H9 (cell line): ENCODE data around the gene CDH23. TPM values are rescaled to one million over a fixed set of nuclear protein-coding genes. Genes with fewer than 3 reads are reported as not detected.

Experiments
- DNase-seq: peaks from one replicate; pipeline ENCODE4 v3.0.0-alpha.2; 2017
- H2AFZ ChIP-seq: one replicate; pipeline ENCODE4 v1.6.1; 2013; ENCODE audit warnings: mild to moderate bottlenecking, low read length, control low read depth, moderate library complexity
- H2AK5ac ChIP-seq: 2 replicates; pipeline ENCODE4 v1.6.1; 2013; ENCODE audit warnings: low read length, control low read depth, mixed read lengths; ENCODE audit not compliant: insufficient read length
- H2BK120ac ChIP-seq: one replicate; pipeline ENCODE4 v1.6.1; 2013; ENCODE audit warnings: low read depth, mild to moderate bottlenecking, low read length, control low read depth, inconsistent platforms; ENCODE audit not compliant: poor library complexity, severe bottlenecking
- H2BK12ac ChIP-seq: 2 replicates; pipeline ENCODE4 v1.6.1; 2013; ENCODE audit warnings: low read length, control low read depth, mixed read lengths, low read depth; ENCODE audit not compliant: insufficient read length
- H2BK15ac ChIP-seq: 2 replicates; pipeline ENCODE4 v1.6.1; 2013; ENCODE audit warnings: low read depth, low read length, control low read depth
- H2BK20ac ChIP-seq: one replicate; pipeline ENCODE4 v1.6.1; 2013; ENCODE audit warnings: low read depth, mild to moderate bottlenecking, low read length, control low read depth, inconsistent platforms; ENCODE audit not compliant: poor library complexity, severe bottlenecking
- H2BK5ac ChIP-seq: 2 replicates; pipeline ENCODE4 v1.6.1; 2013; ENCODE audit warnings: low read length, control low read depth, mixed read lengths; ENCODE audit not compliant: insufficient read length
- H3K14ac ChIP-seq: 2 replicates; pipeline ENCODE4 v1.6.1; 2013; ENCODE audit warnings: low read length, control low read depth; ENCODE audit not compliant: insufficient read depth
- H3K18ac ChIP-seq: 2 replicates; pipeline ENCODE4 v1.6.1; 2013; ENCODE audit warnings: low read depth, mild to moderate bottlenecking, mixed read lengths, low read length, control low read depth; ENCODE audit not compliant: insufficient read length
- H3K23ac ChIP-seq: 2 replicates; pipeline ENCODE4 v1.6.1; 2013; ENCODE audit warnings: low read length, control low read depth, mixed read lengths, low read depth; ENCODE audit not compliant: insufficient read length
- H3K23me2 ChIP-seq: 2 replicates; pipeline ENCODE4 v1.6.1; 2013; ENCODE audit warnings: low read depth, mild to moderate bottlenecking, mixed read lengths, low read length, control low read depth; ENCODE audit not compliant: insufficient read length, poor library complexity, severe bottlenecking
- H3K27ac ChIP-seq: 2 replicates; pipeline ENCODE4 v1.5.1; 2013; ENCODE audit warnings: low read length, control low read depth, mixed read lengths, low read depth; ENCODE audit not compliant: insufficient read length
- H3K27me3 ChIP-seq: 2 replicates; pipeline ENCODE4 v1.6.1; 2013; ENCODE audit warnings: low read length, control low read depth, inconsistent platforms; ENCODE audit not compliant: insufficient read depth
- H3K4ac ChIP-seq: 2 replicates; pipeline ENCODE4 v1.6.1; 2013; ENCODE audit warnings: low read depth, mild to moderate bottlenecking, control low read depth, inconsistent platforms, low read length, moderate library complexity
- H3K4me1 ChIP-seq: 2 replicates; pipeline ENCODE4 v1.6.1; 2013; ENCODE audit warnings: low read length, control low read depth, inconsistent platforms; ENCODE audit not compliant: insufficient read depth
- H3K4me2 ChIP-seq: 2 replicates; pipeline ENCODE4 v1.6.1; 2013; ENCODE audit warnings: low read length, control low read depth, mixed read lengths; ENCODE audit not compliant: insufficient read length, insufficient read depth
- H3K56ac ChIP-seq: 2 replicates; pipeline ENCODE4 v1.6.1; 2013; ENCODE audit warnings: low read depth, mild to moderate bottlenecking, mixed read lengths, low read length, control low read depth; ENCODE audit not compliant: insufficient read length
- H3K79me1 ChIP-seq: 2 replicates; pipeline ENCODE4 v1.6.1; 2013; ENCODE audit warnings: low read depth, mild to moderate bottlenecking, moderate library complexity, low read length, control low read depth, inconsistent platforms; ENCODE audit not compliant: insufficient read depth, poor library complexity, severe bottlenecking
- H3K79me2 ChIP-seq: 2 replicates; pipeline ENCODE4 v1.6.1; 2013; ENCODE audit warnings: low read length, control low read depth, inconsistent platforms; ENCODE audit not compliant: insufficient read depth
- H3K9ac ChIP-seq: 2 replicates; pipeline ENCODE4 v1.6.1; 2013; ENCODE audit warnings: low read length, control low read depth, mixed read lengths; ENCODE audit not compliant: insufficient read length; ENCODE audit errors: extremely low read depth
- H3K9me3 ChIP-seq: one replicate; pipeline ENCODE4 v1.6.1; 2013; ENCODE audit warnings: low read depth, low read length, inconsistent platforms; ENCODE audit not compliant: control insufficient read depth
- H3T11ph ChIP-seq: one replicate; pipeline ENCODE4 v1.6.1; 2013; ENCODE audit warnings: mild to moderate bottlenecking, low read length, control low read depth, inconsistent platforms
- H4K20me1 ChIP-seq: one replicate; pipeline ENCODE4 v1.6.1; 2013; ENCODE audit not compliant: control insufficient read depth, insufficient read length, insufficient read depth
- H4K5ac ChIP-seq: 2 replicates; pipeline ENCODE4 v1.6.1; 2013; ENCODE audit warnings: low read depth, mild to moderate bottlenecking, mixed read lengths, low read length, control low read depth; ENCODE audit not compliant: insufficient read length
- H4K8ac ChIP-seq: replicated peaks from 2 replicates; pipeline ENCODE4 v1.6.1; 2013; ENCODE audit warnings: low read length, control low read depth, mixed read lengths, low read depth; ENCODE audit not compliant: insufficient read length
- H4K91ac ChIP-seq: 2 replicates; pipeline ENCODE4 v1.6.1; 2013; ENCODE audit warnings: low read depth, mild to moderate bottlenecking, moderate library complexity, mixed read lengths, low read length, control low read depth; ENCODE audit not compliant: insufficient read length
- H3K27ac Mint-ChIP-seq, 3 experiments: 2 replicates in 2 of 3; 3 replicates in 1 of 3; pipeline ENCODE4 v1.8.0; 2020 to 2021; ENCODE audit warnings: mixed read lengths in 3 of 3, mild to moderate bottlenecking in 1 of 3, moderate library complexity in 1 of 3
- H3K27me3 Mint-ChIP-seq: 2 replicates; pipeline ENCODE4 v1.8.0; 2021; ENCODE audit warnings: low read depth, mild to moderate bottlenecking, moderate library complexity, mixed read lengths
- H3K36me3 Mint-ChIP-seq, 3 experiments: 2 replicates in 2 of 3; 3 replicates in 1 of 3; pipeline ENCODE4 v1.8.0; 2020 to 2021; ENCODE audit warnings: low read depth in 3 of 3, mixed read lengths in 3 of 3; ENCODE audit not compliant: insufficient read depth in 1 of 3
- H3K4me1 Mint-ChIP-seq, 2 experiments: 2 replicates each; pipeline ENCODE4 v1.8.0; 2020; ENCODE audit warnings: mixed read lengths in 2 of 2
- H3K4me3 Mint-ChIP-seq, 2 experiments: 2 replicates in 1 of 2; 3 replicates in 1 of 2; pipeline ENCODE4 v1.8.0; 2020 to 2021; ENCODE audit warnings: mild to moderate bottlenecking in 2 of 2, mixed read lengths in 2 of 2, moderate library complexity in 1 of 2
- H3K9me3 Mint-ChIP-seq, 2 experiments: 2 replicates in 1 of 2; 3 replicates in 1 of 2; pipeline ENCODE4 v1.8.0; 2020; ENCODE audit warnings: mild to moderate bottlenecking in 2 of 2, mixed read lengths in 2 of 2, moderate library complexity in 1 of 2
- CTCF ChIP-seq: fragments of 200-600 bp; sonication (generic); conservative IDR thresholded peaks from 3 replicates; pipeline ENCODE4 v1.8.0; 2021; ENCODE audit warnings: antibody characterized with exemption, mild to moderate bottlenecking
- WGBS: extraction: QIAGEN DNeasy Blood & Tissue Kit; methylation state at CpG from one replicate; pipeline ENCODE4 v1.1.7; 2013; ENCODE audit warnings: missing lambda C conversion rate, low lambda C conversion rate, mixed read lengths; ENCODE audit not compliant: insufficient read length; ENCODE audit errors: extremely low coverage; 5-methylcytosine and 5-hydroxymethylcytosine counted together
- total RNA-seq: library from RNA; stranded (reverse); gene quantifications from 2 replicates; pipeline ENCODE4 v1.2.1, GENCODE V29; 2021

Gene CDH23
- total RNA-seq, 1 experiment from 2014 or later, result 2.1 TPM

DNA sequence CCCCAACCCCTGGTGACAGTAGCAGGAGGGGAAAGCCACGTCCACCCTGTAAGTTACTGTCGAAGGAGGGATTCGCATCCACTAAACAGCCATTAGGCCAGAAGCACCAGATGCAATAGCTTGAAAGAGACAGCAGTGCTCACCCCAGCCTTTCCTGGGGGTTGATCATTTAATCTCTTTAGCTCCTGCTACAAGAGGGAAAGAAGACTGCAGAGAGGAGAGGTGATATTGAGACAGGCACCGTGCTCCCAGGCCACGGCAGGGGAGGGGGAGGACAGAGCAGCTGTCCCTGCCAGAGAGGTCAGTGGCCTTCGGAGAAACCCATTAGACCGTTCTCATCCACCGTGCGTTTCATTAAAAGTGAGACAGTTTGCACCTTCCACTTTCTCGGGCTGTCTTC, 148.3 kb downstream of the CDH23 start:
- no CpG with 5 or more reads among the region's 10 CpGs for WGBS
- Histone ChIP-seq H3K79me1 (no peaks in the 10 kb centered on the region), H3K4ac (no peak overlapping the region), H3K4me1 (peaks cover 4% of the 10 kb centered on the region; the same call in 1 of the 2 replicates), H3K23ac (no peak overlapping the region), H3K27ac (no peak overlapping the region), H2AK5ac (no peak overlapping the region), H4K91ac (no peak overlapping the region), H3K79me2 (no peaks in the 10 kb centered on the region), H3K9me3 (no peaks in the 10 kb centered on the region), H2AFZ (no peak overlapping the region), H2BK15ac (no peak overlapping the region), H4K5ac (no peak overlapping the region), H3K23me2 (no peaks in the 10 kb centered on the region), H3K56ac (no peak overlapping the region), H2BK12ac (no peak overlapping the region), H3K4me2 (no peak overlapping the region), H3K18ac (no peak overlapping the region), H4K20me1 (no peaks in the 10 kb centered on the region), H3K9ac (no peak overlapping the region), H2BK5ac (no peak overlapping the region), H3T11ph (no peak overlapping the region), H3K27me3 (no peaks in the 10 kb centered on the region), H4K8ac (no peak overlapping the region), H3K14ac (no peak overlapping the region), H2BK20ac (no peak overlapping the region), H2BK120ac (no peak overlapping the region)
- Mint-ChIP-seq H3K4me3 (no peak overlapping the region), H3K27me3 (peaks cover 3% of the 10 kb centered on the region), H3K4me1 (peaks cover 39 to 51% of the 10 kb centered on the region in 2 experiments), H3K36me3 (no peaks in the 10 kb centered on the region), H3K27ac (no peak overlapping the region), H3K9me3 (no peaks in the 10 kb centered on the region)
- no peak for DNase-seq
- TF ChIP-seq CTCF, result no peak
